Tibial artery (tissue), 4 donors: ENCODE results near the gene SEC14L6.
"Not testable (repeated sequence)": the region's sequence is repeated elsewhere in the genome, so short reads cannot be mapped to it uniquely, and the experiment has no call there.

Source experiments
- DNase-seq, 2 donors: peaks; one replicate each; pipeline ENCODE4 v3.0.0-alpha.2; 2019
- H3K27ac ChIP-seq, 2 donors: fragments of 200-600 bp; sonication (generic) in 1 of 2; 1 replicate in 1 of 2; 2 replicates in 1 of 2; pipeline ENCODE4 v1.5.1; 2018 to 2019; ENCODE audit warnings: mild to moderate bottlenecking in 1 of 2
- H3K27me3 ChIP-seq, 2 donors: fragments of 200-600 bp; sonication (generic) in 1 of 2; one replicate each; pipeline versions ENCODE4 v1.5.1 to v1.6.0; 2016 to 2019
- H3K36me3 ChIP-seq, 3 donors: fragments of 200-600 bp; sonication (generic) in 2 of 3; one replicate each; pipeline ENCODE4 v1.5.1; 2016 to 2019; ENCODE audit warnings: mild to moderate bottlenecking in 2 of 3
- H3K4me1 ChIP-seq, 4 donors: fragments of 200-600 bp; sonication (generic) in 2 of 4; 1 replicate in 3 of 4; 2 replicates in 1 of 4; pipeline ENCODE4 v1.5.1; 2016 to 2019
- H3K4me3 ChIP-seq, 2 donors: fragments of 200-600 bp; sonication (generic) in 1 of 2; 1 replicate in 1 of 2; 2 replicates in 1 of 2; pipeline ENCODE4 v1.5.1; 2018 to 2019; ENCODE audit warnings: mild to moderate bottlenecking in 2 of 2
- H3K9me3 ChIP-seq, 3 donors: fragments of 200-600 bp; sonication (generic) in 1 of 3; one replicate each; pipeline ENCODE4 v1.5.1; 2016 to 2019
- CTCF ChIP-seq, 2 experiments: fragments of 200-600 bp in 1 of 2; fragments of 450-650 bp in 1 of 2; IDR thresholded peaks; one replicate each; pipeline ENCODE4 v1.5.1; 2017 to 2019; ENCODE audit warnings: antibody characterized with exemption in 2 of 2, mild to moderate bottlenecking in 1 of 2, moderate library complexity in 1 of 2
- intact Hi-C: fragments of 100-400 bp; cut with DNase I; formaldehyde crosslinking; loops from one replicate; pipeline ENCODE4 v1.15.0; 2023; ENCODE audit warnings: low total_unique reads

The SEC14L6 gene

GRCh38 chr22:30546616-30547015 is at the start of gene SEC14L6:
SEC14L6 (minus strand) TSS chr22:30546741; CDS start chr22:30546682, 59 bp downstream.
- no peak within 1 kb of the TSS for H3K27ac ChIP-seq
- DNase-seq: no peak
- H3K27me3 ChIP-seq: peaks cover 0 to 47% of the 10 kb centered on the region in 2 donors
- no peaks in the 10 kb centered on the region for H3K36me3 ChIP-seq
- no peak for TF ChIP-seq CTCF (IDR thresholded peaks at IDR 0.05)
- peaks cover 0 to 12% (median 9%) of the 10 kb centered on the region in 4 donors for H3K4me1 ChIP-seq
- intact Hi-C loops: no loop called here
- H3K4me3 ChIP-seq: no peak within 1 kb of the TSS
- no peaks in the 10 kb centered on the region for H3K9me3 ChIP-seq

DNA sequence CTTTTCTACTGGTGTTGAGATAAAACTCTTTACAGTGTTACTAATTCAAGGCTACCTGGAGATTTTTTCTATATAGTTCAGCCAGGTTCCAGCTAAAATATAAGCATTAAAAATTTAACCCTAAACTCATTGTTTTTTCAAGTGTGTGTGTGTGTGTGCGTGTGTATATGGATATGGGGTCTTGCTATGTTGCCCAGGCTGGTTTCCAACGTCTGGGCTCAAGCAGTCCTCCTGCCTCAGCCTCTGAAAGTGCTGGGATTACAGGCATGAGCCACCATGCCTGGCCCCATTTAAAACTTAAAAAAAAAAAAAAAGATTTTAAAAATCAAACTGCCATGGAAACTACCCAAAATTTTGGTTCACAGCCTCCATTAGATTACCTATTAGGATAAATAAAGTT is 49.7 kb upstream of the SEC14L6 start:
- Histone ChIP-seq H3K27me3 (peaks cover 0 to 4% of the 10 kb centered on the region in 2 donors), H3K27ac (no peak overlapping the region), H3K9me3 (no peaks in the 10 kb centered on the region), H3K36me3 (no peaks in the 10 kb centered on the region), H3K4me1 (peaks cover 0 to 6% (median 3%) of the 10 kb centered on the region in 4 donors), H3K4me3 (no peak overlapping the region)
- intact Hi-C loops: no loop called here
- TF ChIP-seq CTCF (IDR thresholded peaks at IDR 0.05): no peak
- DNase-seq: no peak

GRCh38 chr22:30592360-30592713 is 45.8 kb upstream of the SEC14L6 start:
- Histone ChIP-seq H3K4me3 (peak overlapping the region; percentile 72 to 86), H3K36me3 (peaks cover 20 to 25% (median 22%) of the 10 kb centered on the region in 3 donors), H3K27ac (peak overlapping the region in 1 of 2 donors; percentile 73), H3K4me1 (peaks cover 0 to 23% (median 17%) of the 10 kb centered on the region in 4 donors)
- intact Hi-C loops, H3K9me3 ChIP-seq, H3K27me3 ChIP-seq, DNase-seq: not testable (repeated sequence)
- peak in 1 of 2 experiments; percentile 7 for TF ChIP-seq CTCF (IDR thresholded peaks at IDR 0.05)

- Histone ChIP-seq H3K27ac (peak within 1 kb of the TSS; percentile 73 to 74), H3K4me3 (peak within 1 kb of the TSS; percentile 72 to 86), H3K36me3 (peaks cover 25 to 31% (median 28%) of the 10 kb centered on the region in 3 donors), H3K4me1 (peaks cover 0 to 23% (median 17%) of the 10 kb centered on the region in 4 donors), H3K9me3 (no peaks in the 10 kb centered on the region), H3K27me3 (no peaks in the 10 kb centered on the region)
- no peak for TF ChIP-seq CTCF (IDR thresholded peaks at IDR 0.05)
- DNase-seq: peak; percentile 95 to 96
- intact Hi-C loops: no loop called here
These were observed 45.2 kb upstream of the SEC14L6 start, which contains the start of gene PES1 for GRCh38 chr22:30591588-30592359. PES1 (minus strand) TSS chr22:30591910; CDS start chr22:30591833, 77 bp downstream.

DNA sequence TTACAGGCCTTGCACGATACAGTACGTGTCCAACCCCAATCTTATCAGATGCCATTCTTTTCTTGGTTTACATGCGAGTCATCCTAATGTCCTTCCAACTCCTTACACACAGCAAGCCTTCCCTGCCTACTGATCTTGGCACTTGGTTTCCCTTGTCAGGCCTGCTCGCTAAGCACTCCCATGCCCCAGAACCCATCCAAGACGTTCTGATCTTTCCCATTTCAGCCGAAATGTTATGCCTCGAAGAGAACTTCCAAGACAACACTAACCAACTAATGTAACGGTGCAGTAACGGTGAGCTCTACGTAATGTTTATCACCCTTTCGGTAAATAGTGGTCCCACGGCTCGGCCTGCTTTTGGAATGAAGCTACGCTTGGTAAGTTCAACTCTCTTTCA is 44.6 kb upstream of the SEC14L6 start:
- Histone ChIP-seq H3K4me3 (peak overlapping the region; percentile 72 to 86), H3K27me3 (no peaks in the 10 kb centered on the region), H3K27ac (peak overlapping the region; percentile 73 to 74), H3K36me3 (peaks cover 31 to 36% (median 34%) of the 10 kb centered on the region in 3 donors), H3K9me3 (no peaks in the 10 kb centered on the region), H3K4me1 (peaks cover 0 to 23% (median 17%) of the 10 kb centered on the region in 4 donors)
- intact Hi-C loops: no loop called here
- DNase-seq: no peak
- TF ChIP-seq CTCF (IDR thresholded peaks at IDR 0.05): no peak
